HG02943 (cell line): ENCODE measurements around the gene CDK14.
A peak's percentile ranks its signal among the peaks of the same experiment; 100 is the strongest.

Experiments used
- ATAC-seq: cut with Tn5 transposase; IDR thresholded peaks from one replicate; pipeline ENCODE4 v1.9.1; 2021; ENCODE audit warnings: mild to moderate bottlenecking, low read depth, moderate library complexity; ENCODE audit not compliant: unreplicated experiment

CDK14 gene

DNA sequence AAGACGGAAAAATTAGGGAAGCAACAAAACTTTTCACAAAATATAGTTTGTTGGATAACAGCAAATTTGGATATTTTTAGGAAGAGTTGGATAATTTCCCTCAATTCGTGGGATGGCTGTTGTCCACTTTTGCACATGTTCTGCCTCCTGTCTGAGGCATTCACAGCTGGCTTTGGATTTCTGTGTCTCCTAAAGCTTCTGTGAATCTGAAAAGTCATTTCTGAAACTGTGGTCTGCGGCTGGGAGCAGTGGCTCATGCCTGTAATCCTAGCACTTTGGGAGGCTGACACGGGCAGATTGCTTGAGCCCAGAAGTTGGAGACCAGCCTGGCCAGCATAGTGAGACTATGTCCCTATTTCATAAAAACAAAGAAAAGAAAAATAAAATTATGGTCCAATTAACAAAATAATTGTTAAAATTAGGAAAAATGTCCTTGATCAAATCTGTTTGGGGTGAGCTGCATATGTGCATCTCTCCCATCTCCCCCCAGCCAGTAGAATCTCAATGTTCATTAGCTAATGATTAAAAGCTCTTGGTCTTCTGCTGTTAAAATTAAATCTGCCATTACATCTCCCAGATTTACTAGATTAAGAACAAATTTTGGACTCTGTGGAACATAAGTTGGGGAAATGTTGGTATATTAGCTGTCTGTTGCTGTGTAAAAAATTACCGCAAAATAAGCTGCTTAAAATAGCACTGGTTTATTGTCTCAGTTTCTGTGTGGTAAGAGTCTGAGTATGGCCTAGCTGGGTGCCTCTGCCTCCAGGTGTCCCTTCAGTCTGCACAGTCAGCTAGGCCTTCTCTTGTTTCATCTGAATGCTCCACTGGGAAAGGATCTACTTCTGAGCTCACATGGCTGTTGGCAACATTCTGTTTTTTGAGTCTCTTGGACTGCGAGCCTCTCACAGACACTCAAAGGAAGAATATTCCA lies 336.1 kb downstream of the CDK14 start:
- ATAC-seq: peak; percentile 91

DNA sequence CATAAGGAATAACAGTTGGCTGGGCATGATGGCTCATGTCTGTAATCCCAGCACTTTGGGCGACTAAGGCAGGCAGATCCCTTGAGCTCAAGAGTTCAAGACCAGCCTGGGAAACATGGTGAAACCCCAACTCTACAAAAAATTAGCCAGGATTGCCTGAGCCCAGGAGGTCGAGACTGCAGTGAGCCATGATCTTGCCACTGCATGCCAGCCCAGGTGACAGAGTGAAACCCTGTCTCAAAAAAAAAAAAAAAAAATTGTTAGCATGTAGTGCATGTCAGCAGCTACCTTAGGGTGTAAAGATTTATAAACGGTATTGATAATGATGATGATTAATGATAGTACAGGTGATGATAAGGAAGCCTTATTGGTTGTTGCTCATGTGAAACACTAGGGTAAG lies 336.9 kb downstream of the CDK14 start:
- peak; percentile 21 for ATAC-seq

DNA sequence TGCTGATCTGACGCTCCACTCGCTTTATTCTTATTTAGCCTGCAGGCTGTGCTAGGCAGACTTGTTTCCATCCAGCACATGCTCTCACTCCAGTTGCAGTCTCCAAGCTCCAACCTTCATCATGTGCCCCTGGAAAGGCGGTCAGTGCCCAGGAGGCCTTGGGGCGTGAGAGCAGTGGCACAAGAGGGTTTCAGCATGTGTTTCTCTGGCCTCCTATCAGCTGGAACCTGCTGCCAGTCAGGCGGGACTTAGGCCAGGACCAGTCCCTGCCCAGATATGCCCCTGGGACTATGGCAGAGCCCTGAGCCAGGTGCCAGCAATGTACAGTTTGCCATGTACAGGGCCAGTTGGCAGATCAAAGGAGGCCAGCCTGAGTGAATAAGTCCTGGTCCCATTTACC lies 337.9 kb downstream of the CDK14 start:
- ATAC-seq: no peak

DNA sequence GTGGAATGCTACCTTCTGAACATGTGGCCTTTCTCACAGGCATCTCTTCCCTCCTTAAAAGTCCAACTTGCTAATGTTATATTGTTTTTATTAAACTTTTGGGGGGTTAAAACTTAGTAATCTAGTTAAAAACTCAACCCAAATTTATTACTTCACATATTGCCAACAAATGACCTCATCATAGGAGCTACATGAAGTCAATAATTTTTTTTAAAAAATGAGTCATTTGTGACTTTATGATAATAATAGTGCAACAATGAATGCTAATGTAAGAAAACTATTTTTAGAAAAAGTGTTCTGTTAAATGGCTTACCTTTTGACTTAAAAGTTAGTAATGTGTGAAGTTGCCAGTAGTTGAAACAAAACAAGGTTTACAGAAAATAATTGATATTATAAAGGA lies 342.2 kb downstream of the CDK14 start:
- ATAC-seq: no peak

DNA sequence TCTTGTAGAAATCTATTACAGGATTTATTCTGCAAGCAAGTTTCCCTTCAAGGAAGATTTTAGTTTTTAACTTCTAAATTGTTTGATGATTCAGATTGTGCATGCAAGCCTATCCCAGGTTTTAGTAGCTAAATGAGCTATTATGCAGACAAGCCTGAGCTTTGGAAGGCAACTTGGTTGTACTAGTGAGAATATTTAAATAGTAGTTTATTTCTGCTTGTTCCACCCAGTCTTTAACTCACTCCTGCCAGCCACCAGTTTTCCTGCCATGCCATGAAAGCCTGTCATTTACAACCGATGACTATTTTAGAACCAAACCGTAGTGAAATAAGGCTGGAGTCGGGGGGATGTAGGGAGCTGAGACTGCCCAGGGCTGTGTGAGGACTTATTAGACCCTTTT lies 343.5 kb downstream of the CDK14 start:
- ATAC-seq: no peak

DNA sequence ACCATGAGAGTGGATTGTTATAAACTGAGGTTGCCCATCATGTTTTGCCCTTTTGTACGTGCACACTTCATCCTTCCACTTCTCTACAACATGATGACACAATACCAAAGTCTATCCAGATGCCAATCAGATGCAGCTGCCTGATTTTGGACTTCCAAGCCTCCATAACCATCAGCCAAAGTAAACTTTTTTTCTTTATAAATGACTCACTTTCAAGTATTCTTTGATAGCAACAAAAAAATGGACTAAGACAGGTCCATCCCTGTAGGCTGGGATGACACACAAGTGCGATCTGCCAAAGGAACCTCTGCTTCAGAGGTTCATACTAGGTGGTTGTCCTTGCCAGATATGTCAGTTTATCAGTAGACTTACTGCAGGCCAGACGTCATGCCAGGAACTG lies 347.9 kb downstream of the CDK14 start:
- no peak for ATAC-seq

DNA sequence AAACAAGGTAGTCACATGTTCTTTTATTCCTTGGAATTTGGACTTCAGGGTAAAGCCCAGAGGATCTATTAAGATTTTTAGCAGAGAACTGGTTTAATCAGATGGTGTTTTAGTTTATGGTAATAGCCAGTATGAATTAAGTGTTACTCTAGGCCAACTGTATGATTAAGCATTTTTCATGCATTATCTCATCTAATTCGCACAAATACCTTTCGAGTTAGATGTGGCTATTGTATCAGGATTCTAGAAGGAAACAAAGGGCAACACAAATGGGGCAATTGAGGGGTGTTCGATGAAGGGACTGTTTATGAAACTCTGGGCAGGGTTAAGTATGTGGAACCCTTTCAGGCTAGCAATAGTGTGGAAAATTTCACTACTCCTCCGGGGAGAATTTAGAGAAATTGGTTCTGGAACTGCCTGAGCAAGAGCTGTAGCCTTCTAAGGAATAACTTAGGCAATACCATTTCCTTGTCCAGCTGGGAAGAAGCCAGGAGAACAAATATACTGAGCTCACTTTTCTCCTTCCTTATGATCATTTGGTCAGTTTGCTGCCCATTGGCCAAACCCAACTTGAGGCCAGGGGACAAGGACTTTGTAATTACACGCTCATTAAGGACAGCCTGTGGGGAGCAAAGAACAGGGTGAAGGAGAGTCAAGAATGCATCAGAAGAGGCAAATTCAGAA lies 349.1 kb downstream of the CDK14 start:
- no peak for ATAC-seq

DNA sequence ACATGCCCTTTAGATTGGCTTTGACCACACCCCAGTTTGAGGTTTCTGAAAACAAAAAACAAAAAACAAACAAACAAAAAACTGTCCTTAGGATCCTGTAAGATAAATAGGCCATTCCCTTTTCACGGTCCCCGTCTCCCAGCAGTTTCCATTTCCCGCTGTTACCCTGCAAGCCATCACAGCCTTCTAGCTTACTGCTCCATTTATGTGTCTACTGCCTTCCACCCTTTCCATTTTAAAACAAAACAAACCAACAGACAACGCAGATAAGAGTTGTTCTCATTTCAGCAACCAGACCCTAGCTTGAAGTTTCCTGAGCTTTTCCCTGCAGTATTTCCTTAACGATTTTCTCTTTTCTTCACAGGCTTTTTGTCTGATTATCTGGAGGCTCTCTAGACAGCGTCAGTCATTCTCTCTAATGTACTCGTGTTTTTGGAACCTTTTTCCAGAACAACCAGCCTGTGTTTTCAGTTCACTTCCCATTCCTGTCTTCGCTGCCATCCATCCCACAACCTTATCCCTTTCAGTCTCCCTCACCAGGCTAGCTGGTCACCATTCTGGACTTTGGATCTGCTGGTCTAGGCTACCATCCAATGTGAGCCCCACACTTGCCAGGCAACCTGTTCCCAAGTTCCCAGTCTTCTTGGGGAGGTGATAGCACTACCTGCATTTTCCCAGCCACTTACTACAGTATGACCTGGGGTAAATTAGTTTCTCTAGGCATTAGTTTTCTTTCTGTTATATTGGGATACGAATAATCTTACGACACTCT lies 350.8 kb downstream of the CDK14 start:
- ATAC-seq: no peak

DNA sequence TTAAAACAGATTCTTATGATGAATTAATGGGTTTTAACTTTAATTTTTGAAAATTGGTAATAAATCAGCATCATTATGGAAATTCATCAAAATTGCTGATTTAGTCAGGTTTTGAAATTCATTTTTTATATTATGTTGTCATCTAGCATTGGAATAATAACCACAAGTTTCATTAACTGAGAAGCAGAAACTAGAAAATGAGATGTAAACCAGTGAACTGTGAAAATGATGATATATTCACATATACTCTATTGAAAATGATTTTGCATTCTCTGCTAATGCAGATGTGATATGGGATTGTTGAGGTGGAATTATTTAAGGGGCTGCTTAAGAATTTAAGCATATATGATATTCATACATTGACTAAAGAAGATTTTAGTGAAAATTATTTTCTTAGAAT lies 352.0 kb downstream of the CDK14 start:
- no peak for ATAC-seq

DNA sequence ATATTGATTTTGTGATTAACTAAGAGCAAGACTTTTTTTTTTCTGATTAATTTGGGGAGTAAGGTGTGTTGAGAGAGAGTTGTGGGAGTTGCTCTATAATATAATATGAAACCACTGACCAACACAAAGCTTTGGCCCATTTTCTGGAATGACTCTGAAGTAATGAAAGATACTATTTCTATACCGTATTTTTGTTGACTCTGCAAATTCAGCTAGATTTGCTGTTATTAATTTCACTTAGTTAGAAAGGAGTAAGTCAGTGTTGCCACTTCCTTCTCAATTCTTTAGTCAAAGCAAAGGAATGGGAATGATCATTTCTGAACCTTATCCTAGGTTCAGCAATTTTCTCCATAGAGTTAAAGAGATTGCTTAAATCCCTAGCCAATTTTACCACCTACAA lies 355.1 kb downstream of the CDK14 start:
- ATAC-seq: no peak

DNA sequence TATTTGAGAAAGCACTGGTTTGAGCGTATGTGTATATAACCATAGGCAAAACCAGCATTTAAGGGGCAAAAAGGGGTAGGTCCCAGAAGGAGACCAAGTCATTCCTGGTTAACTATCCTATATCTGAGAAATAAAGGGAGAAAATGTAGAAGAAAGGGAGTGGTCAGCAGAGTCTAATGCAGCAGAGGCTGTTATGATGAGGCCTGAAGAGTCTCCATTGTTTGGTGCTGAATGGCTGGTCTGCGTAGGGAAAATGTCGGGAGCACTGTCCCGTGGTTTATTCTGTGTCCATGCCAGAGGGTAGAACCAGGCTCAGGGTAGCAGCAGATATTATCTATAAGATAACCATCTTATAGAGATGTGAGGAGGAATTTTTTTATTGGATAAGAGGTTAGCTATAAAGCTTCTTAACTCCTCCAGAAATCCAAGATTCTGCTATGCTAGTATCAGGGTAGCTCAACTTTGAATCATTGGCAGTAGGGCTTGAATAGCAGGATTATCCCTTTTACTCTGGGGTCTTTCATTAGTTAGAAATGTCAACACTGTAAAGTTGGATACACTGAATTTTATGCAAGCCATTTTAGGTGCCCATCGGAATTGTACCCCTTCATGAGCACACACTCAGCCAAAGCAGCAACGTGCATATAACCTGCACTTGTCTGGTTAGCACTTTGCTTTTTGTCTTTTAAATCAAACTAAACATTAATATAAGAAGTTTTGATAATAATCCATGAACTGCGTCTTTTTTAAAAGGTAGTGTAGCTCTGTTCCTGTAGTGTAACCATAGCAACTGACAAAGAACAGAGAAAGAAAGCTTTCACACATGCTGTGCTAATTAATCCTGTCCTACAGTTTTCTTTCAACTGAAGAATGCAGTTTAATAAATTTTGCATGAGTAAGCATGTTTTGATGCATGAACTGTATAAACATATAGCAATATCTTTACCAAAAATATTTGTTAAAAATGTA lies 356.1 kb downstream of the CDK14 start:
- ATAC-seq: no peak

DNA sequence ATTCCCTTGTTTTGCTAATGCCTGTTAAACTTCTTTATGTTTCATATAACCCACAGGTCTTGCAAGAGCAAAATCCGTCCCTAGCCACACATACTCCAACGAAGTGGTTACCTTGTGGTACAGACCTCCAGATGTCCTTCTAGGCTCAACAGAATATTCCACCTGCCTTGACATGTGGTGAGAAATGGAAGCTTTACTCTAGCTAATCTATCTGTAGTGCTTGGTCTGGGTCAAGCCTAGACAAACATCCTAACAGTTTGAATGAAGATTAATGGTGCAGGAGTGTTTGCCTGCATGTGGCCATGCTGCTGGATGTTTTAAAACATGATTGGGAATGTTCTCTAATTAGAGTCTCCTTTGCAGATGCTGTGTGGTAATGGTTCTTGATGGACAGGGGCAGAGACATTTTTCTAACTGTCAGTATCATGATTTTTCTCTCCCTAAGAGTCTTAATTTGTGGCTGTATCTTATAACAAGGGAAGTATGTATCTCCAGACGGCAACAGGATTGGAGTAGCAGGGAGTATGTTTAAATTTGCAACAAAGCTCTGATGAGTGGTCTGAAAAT lies 359.6 kb downstream of the CDK14 start:
- no peak for ATAC-seq

DNA sequence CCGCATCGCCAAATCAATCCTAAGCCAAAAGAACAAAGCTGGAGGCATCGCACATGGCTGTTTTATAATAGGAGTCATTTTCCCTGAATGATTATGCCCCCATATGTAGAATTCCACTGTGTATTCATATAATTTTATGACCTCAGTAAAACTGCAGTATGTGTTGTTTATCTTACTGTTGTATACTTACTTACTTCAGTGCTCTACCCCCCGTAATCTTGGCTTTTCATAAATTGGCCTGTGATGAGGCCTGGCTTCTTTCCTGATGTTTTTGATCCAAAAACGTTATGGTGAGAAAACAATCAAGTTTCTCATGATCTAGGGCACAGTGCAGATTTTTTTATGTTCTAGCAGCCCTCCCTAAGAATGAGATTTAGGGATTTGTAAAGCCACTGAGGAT lies 361.8 kb downstream of the CDK14 start:
- no peak for ATAC-seq

DNA sequence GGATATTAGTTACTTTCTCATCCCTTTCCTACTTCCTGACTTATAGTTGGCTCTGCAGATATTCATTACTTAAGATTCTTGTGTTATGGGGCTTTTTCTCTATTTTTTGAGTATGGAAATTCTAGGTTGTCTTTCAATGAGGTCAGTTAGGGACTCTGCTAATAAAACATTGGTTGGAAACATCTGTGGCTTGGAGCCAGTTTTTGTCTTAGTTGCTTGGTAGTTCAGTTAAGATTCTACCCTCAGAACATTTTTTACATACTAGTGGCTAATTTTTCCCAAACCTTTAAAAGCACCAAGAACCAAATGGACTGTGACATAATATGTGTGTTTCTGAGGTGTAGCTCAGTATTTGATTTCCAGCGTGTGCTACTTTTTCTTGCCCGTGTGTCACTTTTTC lies 362.5 kb downstream of the CDK14 start:
- no peak for ATAC-seq

DNA sequence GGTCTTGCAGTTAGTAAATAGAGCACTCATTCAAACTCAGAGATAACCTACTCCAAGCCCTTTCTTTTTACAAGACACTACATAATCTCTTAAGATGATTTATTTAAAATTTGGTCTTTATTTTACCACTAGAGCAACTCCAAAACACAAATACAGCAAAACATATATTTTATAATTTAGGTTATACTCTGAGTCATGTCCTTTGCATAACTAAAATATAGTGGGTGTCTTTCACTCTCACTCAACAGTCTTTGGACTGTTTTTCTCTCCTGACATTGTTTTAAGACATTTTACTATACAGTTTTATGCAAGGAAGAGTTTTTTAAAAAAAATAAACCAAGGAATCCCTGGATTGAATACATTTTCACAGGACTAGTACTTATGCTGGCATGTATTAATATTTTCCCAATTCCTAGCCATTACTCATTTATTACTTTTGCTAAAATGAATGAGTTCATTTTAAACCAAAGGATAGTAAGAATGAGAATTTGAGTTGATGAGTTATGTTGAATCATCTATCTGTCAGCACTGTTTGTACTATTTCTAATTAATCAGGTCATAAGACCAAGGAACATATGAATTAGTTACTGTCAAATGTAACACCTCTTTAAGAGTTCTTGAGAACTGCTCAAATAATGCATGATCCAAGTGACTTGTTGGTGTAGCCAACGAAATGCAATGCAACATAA lies 365.1 kb downstream of the CDK14 start:
- ATAC-seq: no peak

DNA sequence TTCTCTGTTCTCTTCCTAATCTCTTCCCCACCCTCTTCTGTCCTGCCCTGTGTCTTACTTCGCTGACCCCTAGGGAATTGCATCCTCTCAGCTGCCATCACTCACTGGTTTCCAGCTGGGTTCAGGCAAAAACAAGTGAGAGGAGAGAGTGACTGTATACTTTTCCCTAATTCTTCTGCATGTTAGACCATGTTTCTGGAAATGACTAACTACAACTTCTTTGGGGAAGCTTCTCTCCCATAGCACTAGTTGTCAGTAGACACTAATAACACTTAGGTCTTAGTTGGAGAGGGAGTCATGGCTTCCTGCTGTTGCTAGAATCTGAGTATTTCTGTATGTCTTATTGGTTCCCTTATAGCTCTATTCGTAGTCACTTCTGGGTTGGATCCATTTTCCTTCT lies 369.1 kb downstream of the CDK14 start:
- no peak for ATAC-seq

DNA sequence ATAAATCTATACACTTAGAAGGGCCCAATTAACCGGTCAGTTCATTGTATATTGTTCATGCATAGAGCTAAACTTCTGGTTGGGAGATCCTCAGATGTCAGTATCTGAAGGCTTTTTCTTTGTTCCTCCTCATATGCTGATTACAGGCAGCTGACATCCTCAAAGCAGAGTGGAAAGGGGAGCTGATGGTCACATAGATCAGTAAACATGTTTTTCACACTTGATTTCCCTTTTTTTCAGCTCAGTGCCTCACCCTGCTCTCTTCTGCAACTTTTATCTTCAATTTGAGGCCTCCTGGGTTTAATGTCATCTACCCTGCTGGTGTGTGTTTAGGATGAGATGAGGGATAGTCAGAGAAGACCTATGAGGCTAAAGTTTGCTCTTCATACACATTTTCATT lies 370.2 kb downstream of the CDK14 start:
- ATAC-seq: no peak

DNA sequence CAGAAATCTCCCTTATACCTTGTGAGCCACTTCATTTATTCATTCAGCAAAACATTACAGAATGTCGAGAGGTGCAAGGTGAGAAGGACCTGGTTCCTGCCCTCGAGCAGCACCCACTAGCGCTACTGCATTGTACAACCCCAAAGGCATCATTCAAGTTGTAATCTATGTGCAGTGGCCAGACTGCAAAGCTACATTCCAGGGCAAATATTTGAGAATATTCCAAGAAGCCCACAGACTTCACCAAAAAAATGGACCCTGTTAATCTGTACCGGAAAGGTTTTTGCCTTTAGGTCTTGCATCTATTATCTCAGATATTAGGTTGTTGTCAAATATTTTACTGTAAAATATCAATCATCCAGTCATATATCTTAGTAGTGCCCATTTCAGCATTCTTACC lies 372.8 kb downstream of the CDK14 start:
- no peak for ATAC-seq

DNA sequence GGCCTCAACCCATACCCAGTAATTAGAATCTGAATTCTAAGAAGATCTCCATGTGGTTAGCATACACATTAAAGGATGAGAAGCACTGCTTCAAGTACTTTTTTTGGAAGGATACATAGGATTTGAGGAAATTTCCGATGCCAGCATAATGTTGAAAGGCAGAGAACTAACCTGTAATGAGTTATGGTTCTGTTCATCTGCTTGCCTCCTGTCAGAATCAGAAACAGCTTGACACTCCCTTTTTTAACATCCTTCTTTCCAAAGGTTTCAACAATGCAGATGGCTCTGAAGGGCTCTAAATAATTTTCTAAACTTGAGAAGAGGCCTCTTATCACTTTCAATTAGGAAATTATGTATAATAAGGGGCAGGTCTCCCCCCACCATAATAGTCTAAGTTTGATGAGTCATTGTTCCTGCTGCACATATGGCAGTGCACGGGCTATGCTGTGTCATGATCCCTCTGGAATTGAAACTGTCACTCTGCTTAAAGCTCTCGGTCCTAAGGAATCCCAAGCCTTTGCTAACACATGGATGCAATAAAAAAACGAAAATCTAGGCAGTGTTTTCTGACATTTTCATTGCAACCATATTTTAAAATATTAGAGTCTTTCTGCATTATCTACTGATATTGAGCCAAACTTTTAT lies 376.9 kb downstream of the CDK14 start:
- ATAC-seq: no peak
